Measurements from ENCODE around the gene FBXL14. TPM values are rescaled to one million over a fixed set of nuclear protein-coding genes. Genes with fewer than 3 reads are reported as not detected.

The FBXL14 gene
- total RNA-seq, 1 experiment from 2014 or later: 19.4 TPM

- CTCF ChIA-PET: interaction anchor here (0.7 kb wide), 1 partner anchor 124 kb away, joined by 3 read pairs; no protein-coding TSS in a partner anchor
- TF ChIP-seq CTCF (IDR thresholded peaks at IDR 0.05; ENCODE audit: unreplicated experiment): no peak
- Mint-ChIP-seq H3K4me3 (ENCODE audit: low read depth, unreplicated experiment) (no peak overlapping the region), H3K4me1 (ENCODE audit: low read depth, unreplicated experiment) (no peaks in the 10 kb centered on the region), H3K9me3 (ENCODE audit: low read depth, unreplicated experiment) (no peaks in the 10 kb centered on the region), H3K27ac (ENCODE audit: unreplicated experiment) (no peak overlapping the region), H3K27me3 (ENCODE audit: unreplicated experiment) (peaks cover 79% of the 10 kb centered on the region), H3K36me3 (ENCODE audit: insufficient read depth, unreplicated experiment) (no peaks in the 10 kb centered on the region)
- no peak for DNase-seq
- intact Hi-C loops (cut with micrococcal nuclease; ENCODE audit: unreplicated experiment): no loop called here
- no TSS peak for BruUV-seq (replicated peaks)
Observed at GRCh38 chr12:1640328-1641234, 46.2 kb upstream of the FBXL14 start.

DNA sequence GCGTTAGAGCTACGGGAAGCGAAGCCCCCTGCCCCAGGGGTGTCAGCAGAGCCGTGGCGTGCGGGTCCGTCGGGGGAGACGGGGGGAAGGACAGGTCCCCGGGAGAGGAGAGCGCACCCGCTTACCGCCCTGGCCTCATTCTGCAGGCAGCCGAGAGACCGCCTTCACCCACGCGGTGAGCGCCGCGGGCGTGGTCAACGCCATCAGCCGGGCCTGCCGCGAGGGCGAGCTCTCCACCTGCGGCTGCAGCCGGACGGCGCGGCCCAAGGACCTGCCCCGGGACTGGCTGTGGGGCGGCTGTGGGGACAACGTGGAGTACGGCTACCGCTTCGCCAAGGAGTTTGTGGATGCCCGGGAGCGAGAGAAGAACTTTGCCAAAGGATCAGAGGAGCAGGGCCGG, 45.2 kb upstream of the FBXL14 start:
- CTCF ChIA-PET: no interaction called here
- H3K9me3 Mint-ChIP-seq (ENCODE audit: low read depth, unreplicated experiment): no peaks in the 10 kb centered on the region
- no peak overlapping the region for H3K4me3 Mint-ChIP-seq (ENCODE audit: low read depth, unreplicated experiment)
- intact Hi-C loops (cut with micrococcal nuclease; ENCODE audit: unreplicated experiment): no loop called here
- H3K4me1 Mint-ChIP-seq (ENCODE audit: low read depth, unreplicated experiment): no peaks in the 10 kb centered on the region
- H3K36me3 Mint-ChIP-seq (ENCODE audit: insufficient read depth, unreplicated experiment): no peaks in the 10 kb centered on the region
- peaks cover 89% of the 10 kb centered on the region for H3K27me3 Mint-ChIP-seq (ENCODE audit: unreplicated experiment)
- DNase-seq: no peak
- TF ChIP-seq CTCF (IDR thresholded peaks at IDR 0.05; ENCODE audit: unreplicated experiment): no peak
- BruUV-seq (replicated peaks): no TSS peak
- no peak overlapping the region for H3K27ac Mint-ChIP-seq (ENCODE audit: unreplicated experiment)

GRCh38 chr12:1638203-1638602, 43.8 kb upstream of the FBXL14 start:
- no peak overlapping the region for H3K4me3 Mint-ChIP-seq (ENCODE audit: low read depth, unreplicated experiment)
- no peaks in the 10 kb centered on the region for H3K36me3 Mint-ChIP-seq (ENCODE audit: insufficient read depth, unreplicated experiment)
- H3K27ac Mint-ChIP-seq (ENCODE audit: unreplicated experiment): no peak overlapping the region
- CTCF ChIA-PET: interaction anchor here (1.2 kb wide), 1 partner anchor 9 kb away, joined by 4 read pairs; no protein-coding TSS in a partner anchor
- H3K9me3 Mint-ChIP-seq (ENCODE audit: low read depth, unreplicated experiment): no peaks in the 10 kb centered on the region
- no peaks in the 10 kb centered on the region for H3K4me1 Mint-ChIP-seq (ENCODE audit: low read depth, unreplicated experiment)
- peaks cover 89% of the 10 kb centered on the region for H3K27me3 Mint-ChIP-seq (ENCODE audit: unreplicated experiment)
- intact Hi-C loops (cut with micrococcal nuclease; ENCODE audit: unreplicated experiment): no loop called here
- no peak for DNase-seq
- no peak for TF ChIP-seq CTCF (IDR thresholded peaks at IDR 0.05; ENCODE audit: unreplicated experiment)
- no TSS peak for BruUV-seq (replicated peaks)

- no peak for TF ChIP-seq CTCF (IDR thresholded peaks at IDR 0.05; ENCODE audit: unreplicated experiment)
- CTCF ChIA-PET: interaction anchor here (0.6 to 2.0 kb wide), 6 partner anchors 18 to 304 kb away, joined by 3 to 22 read pairs (median 5); no protein-coding TSS in a partner anchor
- intact Hi-C loops (cut with micrococcal nuclease; ENCODE audit: unreplicated experiment): no loop called here
- H3K9me3 Mint-ChIP-seq (ENCODE audit: low read depth, unreplicated experiment): no peaks in the 10 kb centered on the region
- no TSS peak for BruUV-seq (replicated peaks)
- no peak overlapping the region for H3K27ac Mint-ChIP-seq (ENCODE audit: unreplicated experiment)
- H3K27me3 Mint-ChIP-seq (ENCODE audit: unreplicated experiment): peaks cover 89% of the 10 kb centered on the region
- DNase-seq: no peak
- H3K4me1 Mint-ChIP-seq (ENCODE audit: low read depth, unreplicated experiment): no peaks in the 10 kb centered on the region
- peaks cover under 1% of the 10 kb centered on the region for H3K36me3 Mint-ChIP-seq (ENCODE audit: insufficient read depth, unreplicated experiment)
- H3K4me3 Mint-ChIP-seq (ENCODE audit: low read depth, unreplicated experiment): no peak overlapping the region
Observed at GRCh38 chr12:1635301-1636095, 41.1 kb upstream of the FBXL14 start.
